K562 (cell line): Measurements from ENCODE around the gene PTK7. TPM values are rescaled to one million over a fixed set of nuclear protein-coding genes. Genes with fewer than 3 reads are reported as not detected.

ENCODE experiments used
- ATAC-seq: fragments of 200-7000 bp; cut with Tn5 transposase; 3 replicates; pipeline ENCODE4 v1.9.1; 2020; ENCODE audit warnings: moderate library complexity
- BruUV-seq: library from RNA; stranded (reverse); fragments of 400-500 nt; replicated peaks from 2 replicates; lab custom pipeline; 2021; lab: Mats Ljungman, UMichigan
- CTCF ChIA-PET: fragments of 300-600 bp; formaldehyde crosslinking; extraction: SDS; loops from one replicate; lab custom pipeline; 2021; ENCODE audit warnings: low intra/inter-chr PET ratio; lab: Yijun Ruan, JAX
- POLR2A ChIA-PET: fragments of 300-600, 350-650 bp; sonication (Branson Sonifier 250); formaldehyde crosslinking; extraction: SDS; loops from one replicate; lab custom pipeline; 2021; ENCODE audit warnings: antibody characterized with exemption, inconsistent platforms; lab: Yijun Ruan, JAX
- DNase-seq, 4 experiments: peaks; one replicate each; pipeline versions ENCODE4 v3.0.0 to v3.0.0-alpha.2; 2011 to 2018; ENCODE audit warnings: low spot score in 3 of 4, mixed read lengths in 3 of 4; ENCODE audit errors: extremely low read depth in 1 of 4
- FAIRE-seq: peaks from 2 replicates; lab custom pipeline; 2011; peaks lifted over from hg19 to GRCh38; lab: Jason Lieb, UNC
- H2AFZ ChIP-seq: 2 replicates; pipeline ENCODE4 v1.6.0; 2011; ENCODE audit warnings: low read depth, low read length, control low read depth, inconsistent platforms
- H3K27ac ChIP-seq: fragments of 200-600 bp; 3 replicates; pipeline ENCODE4 v1.8.0; 2011; ENCODE audit warnings: low read depth, mild to moderate bottlenecking, control low read depth, inconsistent platforms, low read length, moderate library complexity, mixed read lengths; ENCODE audit errors: extremely low read depth
- H3K27me3 ChIP-seq, 2 experiments: fragments of 300-600 bp in 1 of 2; 2 replicates in 1 of 2; 3 replicates in 1 of 2; pipeline versions ENCODE4 v1.6.0 to v1.8.0; 2011; ENCODE audit warnings: inconsistent platforms in 2 of 2, low read length in 2 of 2, mild to moderate bottlenecking in 1 of 2, mixed read lengths in 1 of 2, moderate library complexity in 1 of 2; ENCODE audit not compliant: control insufficient read depth in 2 of 2, insufficient read depth in 2 of 2
- H3K36me3 ChIP-seq: fragments of 300-600 bp; 3 replicates; pipeline ENCODE4 v1.8.0; 2011; ENCODE audit warnings: mild to moderate bottlenecking, low read length, inconsistent platforms; ENCODE audit not compliant: control insufficient read depth, insufficient read depth
- H3K4me1 ChIP-seq, 2 experiments: fragments of 200-600 bp in 1 of 2; replicated peaks in 1 of 2; 2 replicates in 1 of 2; 3 replicates in 1 of 2; pipeline versions ENCODE4 v1.5.1 to v1.8.0; 2011; ENCODE audit warnings: inconsistent platforms in 2 of 2, low read length in 2 of 2, mild to moderate bottlenecking in 1 of 2, mixed read lengths in 1 of 2, moderate library complexity in 1 of 2; ENCODE audit not compliant: control insufficient read depth in 2 of 2, insufficient read depth in 2 of 2
- H3K4me2 ChIP-seq: 2 replicates; pipeline ENCODE4 v1.6.1; 2011; ENCODE audit warnings: low read length, control low read depth, inconsistent platforms, mixed read lengths; ENCODE audit not compliant: insufficient read depth
- H3K4me3 ChIP-seq: fragments of 200-600 bp; sonication (generic), shearing (Covaris generic); 2 replicates; pipeline ENCODE4 v1.5.1; 2016; ENCODE audit warnings: control low read depth, inconsistent platforms
- H3K79me2 ChIP-seq: fragments of 200-600 bp; 3 replicates; pipeline ENCODE4 v1.8.0; 2011; ENCODE audit warnings: low read length, inconsistent platforms; ENCODE audit not compliant: control insufficient read depth, insufficient read depth
- H3K9ac ChIP-seq, 2 experiments: 2 replicates each; pipeline versions ENCODE4 v1.6.0 to v1.6.1; 2011; ENCODE audit warnings: low read depth in 2 of 2, low read length in 2 of 2, control low read depth in 1 of 2, inconsistent platforms in 1 of 2, mild to moderate bottlenecking in 1 of 2, mixed read lengths in 1 of 2; ENCODE audit not compliant: insufficient read depth in 1 of 2
- H3K9me1 ChIP-seq: one replicate; pipeline ENCODE4 v1.6.0; 2011; ENCODE audit warnings: inconsistent platforms, mild to moderate bottlenecking, low read length, moderate library complexity; ENCODE audit not compliant: control insufficient read depth, insufficient read depth
- H3K9me3 ChIP-seq: replicated peaks from 2 replicates; pipeline ENCODE4 v1.5.1; 2011; ENCODE audit warnings: low read depth, low read length, inconsistent platforms; ENCODE audit not compliant: control insufficient read depth, insufficient read depth
- H4K20me1 ChIP-seq: replicated peaks from 2 replicates; pipeline ENCODE4 v1.6.1; 2011; ENCODE audit warnings: low read length, inconsistent platforms, mixed read lengths; ENCODE audit not compliant: control insufficient read depth, insufficient read depth
- BRF1 ChIP-seq: IDR thresholded peaks from 3 replicates; pipeline ENCODE4 v1.6.1; 2011; ENCODE audit warnings: borderline replicate concordance, mild to moderate bottlenecking; ENCODE audit not compliant: insufficient read length; ENCODE audit errors: extremely low read depth
- GABPB2 ChIP-seq: fragments of 250-450 bp; sonication (Bioruptor Pico); conservative IDR thresholded peaks from 2 replicates; pipeline ENCODE4 v1.5.1; 2021; ENCODE audit warnings: mild to moderate bottlenecking
- HDAC3 ChIP-seq: fragments of 450-650 bp; IDR thresholded peaks from 2 replicates; pipeline ENCODE4 v1.6.1; 2018; ENCODE audit warnings: borderline replicate concordance, mild to moderate bottlenecking, moderate library complexity; ENCODE audit not compliant: partially characterized antibody
- JUNB ChIP-seq: fragments of 450-650 bp; formaldehyde crosslinking; conservative IDR thresholded peaks from 2 replicates; pipeline ENCODE4 v1.4.0; 2020; ENCODE audit warnings: mild to moderate bottlenecking
- MCM5 ChIP-seq: fragments of 450-650 bp; IDR thresholded peaks from 2 replicates; pipeline ENCODE4 v1.6.1; 2016; ENCODE audit warnings: low read depth
- MEIS2 ChIP-seq: fragments of 450-650 bp; IDR thresholded peaks from 2 replicates; pipeline ENCODE4 v1.6.1; 2014; ENCODE audit warnings: mild to moderate bottlenecking; ENCODE audit not compliant: partially characterized antibody
- MTF1 ChIP-seq: fragments of 250-450 bp; sonication (Bioruptor Pico); IDR thresholded peaks from 2 replicates; pipeline ENCODE4 v1.9.0; 2021; ENCODE audit warnings: moderate library complexity, mild to moderate bottlenecking, inconsistent platforms, borderline replicate concordance
- NEUROD1 ChIP-seq: fragments of 150-350 bp; IDR thresholded peaks from 2 replicates; pipeline ENCODE4 v1.6.1; 2014; ENCODE audit warnings: borderline replicate concordance, low read length, low read depth; ENCODE audit not compliant: partially characterized antibody
- POLR2AphosphoS2 ChIP-seq: IDR thresholded peaks from 2 replicates; pipeline ENCODE4 v1.6.1; 2012; ENCODE audit warnings: low read length, improper control_type of control experiment
- RBM22 ChIP-seq: fragments of 200-400 bp; formaldehyde crosslinking; IDR thresholded peaks from 2 replicates; pipeline ENCODE4 v1.6.1; 2018; ENCODE audit warnings: low read length, low read depth; ENCODE audit not compliant: poor library complexity, severe bottlenecking
- ZEB2 ChIP-seq: fragments of 450-650 bp; IDR thresholded peaks from 2 replicates; pipeline ENCODE4 v1.6.1; 2016
- ZFP36 ChIP-seq: fragments of 150-350 bp; IDR thresholded peaks from 2 replicates; pipeline ENCODE4 v1.6.1; 2018; ENCODE audit warnings: low read length, low read depth; ENCODE audit not compliant: partially characterized antibody
- ZNF140 ChIP-seq: fragments of 250-450 bp; sonication (Bioruptor Pico); IDR thresholded peaks from 2 replicates; pipeline ENCODE4 v1.8.0; 2021; ENCODE audit warnings: moderate library complexity, mild to moderate bottlenecking, inconsistent platforms
- WGBS: fragments of 100-300 bp; shearing (Covaris generic); methylation state at CpG from one replicate; pipeline ENCODE4 v1.1.6; 2016; ENCODE audit warnings: low coverage, mixed read lengths; ENCODE audit not compliant: insufficient coverage; ENCODE audit errors: missing lambda C conversion rate; 5-methylcytosine and 5-hydroxymethylcytosine counted together
- in situ Hi-C: fragments of 300-500 bp; cut with MboI; formaldehyde crosslinking; loops from 4 replicates; pipeline ENCODE4 v1.15.0; 2018; ENCODE audit warnings: inconsistent platforms, mixed read lengths
- intact Hi-C: fragments of 100-400 bp; cut with micrococcal nuclease; formaldehyde crosslinking; loops from 2 replicates; pipeline ENCODE4 v1.14.2; 2022
- polyA plus RNA-seq, 8 experiments: library from polyadenylated mRNA; depleted of rRNA in 4 of 8; stranded (reverse) in 5 of 8; unstranded in 3 of 8; fragments of >200 nt; fragmentation: Nextera tagmentation in 2 of 8; fragmentation: Illumina TruSeq in 1 of 8; extraction: Ambion mirVana in 2 of 8; extraction: Trizol in 1 of 8; gene quantifications; 2 replicates each; pipeline versions ENCODE4 v1.2.1 to v1.2.3, GENCODE V29; 2011 to 2014; ENCODE audit warnings: inconsistent platforms in 1 of 8, missing spikeins in 1 of 8
- total RNA-seq, 7 experiments: library from RNA; depleted of rRNA in 6 of 7; stranded (reverse); fragments of >200 nt in 6 of 7; fragmentation: Illumina TruSeq in 2 of 7; extraction: Trizol in 2 of 7; gene quantifications; 2 replicates each; pipeline versions ENCODE4 v1.2.1 to v1.2.3, GENCODE V29; 2011 to 2021; ENCODE audit warnings: low replicate concordance in 1 of 7
- TF ChIP-seq, protein P1 (sequence below): sonication (generic); formaldehyde crosslinking; IDR thresholded peaks from 2 replicates; pipeline ENCODE4 v1.9.0; 2022; ENCODE audit warnings: mild to moderate bottlenecking, missing genetic modification reagents
- TF ChIP-seq, protein P2 (sequence below): sonication (generic); formaldehyde crosslinking; IDR thresholded peaks from 2 replicates; pipeline ENCODE4 v1.5.0; 2020; ENCODE audit warnings: missing genetic modification reagents
- TF ChIP-seq, protein P3 (sequence below): fragments of 450-650 bp; IDR thresholded peaks from 2 replicates; pipeline ENCODE4 v1.6.1; 2014; ENCODE audit warnings: low read depth, mild to moderate bottlenecking, moderate library complexity, borderline replicate concordance

Gene PTK7
- total and polyA plus RNA-seq, 9 of the 15 experiments (the other 6 are each of a cell fraction or from before 2014, with no cell fraction given) = 0.20 to 6.8 (median 4.2) TPM

DNA sequence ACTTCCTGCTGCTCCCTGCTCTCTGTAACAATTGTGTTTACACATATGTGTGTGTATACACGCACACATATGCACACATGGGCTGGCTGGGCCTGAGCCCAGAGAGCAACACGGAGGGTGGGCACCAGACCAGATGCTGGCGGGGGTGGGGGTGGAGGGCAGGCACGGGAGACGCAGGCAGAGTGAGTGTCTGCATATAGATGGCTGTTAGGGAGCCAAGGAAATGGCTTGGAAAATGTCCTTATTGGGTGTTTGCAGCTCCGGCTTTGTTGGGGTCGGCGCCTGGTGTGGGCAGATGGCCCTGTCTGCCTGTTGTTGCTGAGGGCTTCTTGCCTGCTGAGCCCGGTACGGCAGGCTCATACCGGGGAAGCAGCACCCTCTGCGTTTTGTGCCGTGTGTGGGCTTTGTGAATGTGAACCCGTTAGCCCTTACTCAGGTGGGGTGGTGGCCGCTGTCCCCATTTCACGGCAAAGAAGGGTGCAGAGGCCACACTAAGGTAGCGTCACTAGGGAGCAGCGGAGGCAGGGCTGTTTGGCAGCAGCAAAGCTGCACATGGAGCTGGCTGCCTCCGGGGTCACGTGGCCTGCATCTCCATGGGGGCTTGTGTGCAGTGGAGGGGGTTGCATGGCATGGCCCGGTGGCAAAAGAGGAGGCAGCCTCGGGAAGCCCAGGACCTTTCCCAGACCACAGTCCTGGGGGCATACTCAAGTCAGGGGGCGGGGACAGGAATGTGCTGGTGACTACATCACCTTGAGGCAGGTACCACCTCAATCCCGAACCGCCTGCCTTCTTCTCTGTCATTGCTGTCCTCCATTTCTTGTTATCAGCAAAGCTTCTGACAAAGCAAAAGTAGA lies 47.6 kb downstream of the PTK7 start:
- no peak overlapping the region for H3K4me2 ChIP-seq
- 56% methylated on average over 25 of the region's 25 CpGs for WGBS
- TF ChIP-seq HDAC3 (no peak), ZNF140 (CRISPR knock-in tag) (no peak), ZEB2 (peak; percentile 37; the same call in 1 of the 2 replicates), MCM5 (no peak), ZFP36 (peak; percentile 80), JUNB (no peak), GABPB2 (CRISPR knock-in tag) (no peak), BRF1 (no peak), RBM22 (no peak), MTF1 (no peak), POLR2AphosphoS2 (no peak), NEUROD1 (no peak), MEIS2 (no peak)
- TF ChIP-seq, protein P1, sequence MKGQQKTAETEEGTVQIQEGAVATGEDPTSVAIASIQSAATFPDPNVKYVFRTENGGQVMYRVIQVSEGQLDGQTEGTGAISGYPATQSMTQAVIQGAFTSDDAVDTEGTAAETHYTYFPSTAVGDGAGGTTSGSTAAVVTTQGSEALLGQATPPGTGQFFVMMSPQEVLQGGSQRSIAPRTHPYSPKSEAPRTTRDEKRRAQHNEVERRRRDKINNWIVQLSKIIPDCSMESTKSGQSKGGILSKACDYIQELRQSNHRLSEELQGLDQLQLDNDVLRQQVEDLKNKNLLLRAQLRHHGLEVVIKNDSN (CRISPR knock-in tag) = peak; percentile 68
- TF ChIP-seq, protein P2, sequence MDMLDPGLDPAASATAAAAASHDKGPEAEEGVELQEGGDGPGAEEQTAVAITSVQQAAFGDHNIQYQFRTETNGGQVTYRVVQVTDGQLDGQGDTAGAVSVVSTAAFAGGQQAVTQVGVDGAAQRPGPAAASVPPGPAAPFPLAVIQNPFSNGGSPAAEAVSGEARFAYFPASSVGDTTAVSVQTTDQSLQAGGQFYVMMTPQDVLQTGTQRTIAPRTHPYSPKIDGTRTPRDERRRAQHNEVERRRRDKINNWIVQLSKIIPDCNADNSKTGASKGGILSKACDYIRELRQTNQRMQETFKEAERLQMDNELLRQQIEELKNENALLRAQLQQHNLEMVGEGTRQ (CRISPR knock-in tag) = peak; percentile 58
- TF ChIP-seq, protein P3, sequence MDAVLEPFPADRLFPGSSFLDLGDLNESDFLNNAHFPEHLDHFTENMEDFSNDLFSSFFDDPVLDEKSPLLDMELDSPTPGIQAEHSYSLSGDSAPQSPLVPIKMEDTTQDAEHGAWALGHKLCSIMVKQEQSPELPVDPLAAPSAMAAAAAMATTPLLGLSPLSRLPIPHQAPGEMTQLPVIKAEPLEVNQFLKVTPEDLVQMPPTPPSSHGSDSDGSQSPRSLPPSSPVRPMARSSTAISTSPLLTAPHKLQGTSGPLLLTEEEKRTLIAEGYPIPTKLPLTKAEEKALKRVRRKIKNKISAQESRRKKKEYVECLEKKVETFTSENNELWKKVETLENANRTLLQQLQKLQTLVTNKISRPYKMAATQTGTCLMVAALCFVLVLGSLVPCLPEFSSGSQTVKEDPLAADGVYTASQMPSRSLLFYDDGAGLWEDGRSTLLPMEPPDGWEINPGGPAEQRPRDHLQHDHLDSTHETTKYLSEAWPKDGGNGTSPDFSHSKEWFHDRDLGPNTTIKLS = no peak

More for the DNA sequence above, 47.6 kb downstream of the PTK7 start:
- intact Hi-C loops = no loop called here
- ATAC-seq (no peak), DNase-seq (no peak), FAIRE-seq (no peak)
- Histone ChIP-seq H3K27me3 (peaks cover 0 to 9% of the 10 kb centered on the region in 2 experiments; a peak in 2 of 5 replicates), H3K27ac (no peak overlapping the region), H2AFZ (0 out of 2 replicates have a peak overlapping the region, but pooled peaks have one; percentile 14), H4K20me1 (no peaks in the 10 kb centered on the region), H3K9me3 (no peaks in the 10 kb centered on the region), H3K79me2 (no peaks in the 10 kb centered on the region), H3K9me1 (no peaks in the 10 kb centered on the region), H3K9ac (0 out of 4 replicates have a peak overlapping the region, but pooled peaks of 1 of the 2 experiments have one; percentile 38), H3K4me1 (peaks cover 0 to 12% of the 10 kb centered on the region in 2 experiments; a peak in 3 of 5 replicates), H3K4me3 (no peak overlapping the region), H3K36me3 (no peaks in the 10 kb centered on the region)
- POLR2A ChIA-PET = interaction anchor here (0.9 to 3.1 kb wide), 6 partner anchors 8 to 110 kb away, joined by 3 to 27 read pairs (median 4); partner anchors contain the start of genes KLHDC3 and MEA1
- no TSS peak for BruUV-seq
- in situ Hi-C loops = no loop called here
- CTCF ChIA-PET = no interaction called here
